Thoracic aorta (tissue), 2 donors: ENCODE measurements around the gene HSPH1. TPM values are rescaled to one million over a fixed set of nuclear protein-coding genes. Genes with fewer than 3 reads are reported as not detected.

Source experiments
- ATAC-seq: fragments of 150-250 bp; one replicate; pipeline ENCODE4 v1.8.0; 2017; ENCODE audit warnings: low read depth; ENCODE audit not compliant: insufficient number of reproducible peaks, low FRiP score
- DNase-seq: peaks from one replicate; pipeline ENCODE4 v3.0.0-alpha.2; 2020; ENCODE audit warnings: low spot score
- H3K27ac ChIP-seq, 2 donors: fragments of 200-600 bp; sonication (generic); 1 replicate in 1 of 2; 2 replicates in 1 of 2; pipeline ENCODE4 v1.5.1; 2016; ENCODE audit warnings: mild to moderate bottlenecking in 2 of 2, moderate library complexity in 2 of 2
- H3K27me3 ChIP-seq: fragments of 200-600 bp; sonication (generic); replicated peaks from 2 replicates; pipeline ENCODE4 v1.6.0; 2016; ENCODE audit warnings: mild to moderate bottlenecking; ENCODE audit not compliant: insufficient read depth
- H3K36me3 ChIP-seq: fragments of 200-600 bp; sonication (generic); one replicate; pipeline ENCODE4 v1.5.1; 2016
- H3K4me1 ChIP-seq, 2 donors: fragments of 200-600 bp; sonication (generic); 1 replicate in 1 of 2; 2 replicates in 1 of 2; pipeline versions ENCODE4 v1.5.1 to v1.6.0; 2016; ENCODE audit warnings: low read depth in 2 of 2, mild to moderate bottlenecking in 1 of 2; ENCODE audit not compliant: control insufficient read depth in 1 of 2
- H3K4me3 ChIP-seq: fragments of 200-600 bp; sonication (generic); 2 replicates; pipeline ENCODE4 v1.5.1; 2016; ENCODE audit warnings: mild to moderate bottlenecking
- H3K9me3 ChIP-seq: fragments of 200-600 bp; sonication (generic); 2 replicates; pipeline ENCODE4 v1.5.1; 2016
- CTCF ChIP-seq: fragments of 200-600 bp; sonication (generic); IDR thresholded peaks from one replicate; pipeline ENCODE4 v1.5.1; 2019; ENCODE audit warnings: antibody characterized with exemption
- total RNA-seq, 2 donors: library from RNA; depleted of rRNA; stranded (reverse); fragments of >200 nt; gene quantifications; one replicate each; pipeline versions ENCODE4 v1.1.0 to v1.2.3, GENCODE V29; 2016

HSPH1 gene
- total RNA-seq, 2 donors from 2014 or later, result 21.4 to 52.7 TPM

- DNase-seq (no peak), ATAC-seq (no peak)
These were observed 42.2 kb downstream of the HSPH1 start for GRCh38 chr13:31119526-31119925.

GRCh38 chr13:31116224-31116623 lies 45.5 kb downstream of the HSPH1 start:
- Histone ChIP-seq H3K27me3 (no peaks in the 10 kb centered on the region), H3K9me3 (no peaks in the 10 kb centered on the region), H3K4me3 (no peak overlapping the region), H3K27ac (no peak overlapping the region), H3K36me3 (no peaks in the 10 kb centered on the region), H3K4me1 (peaks cover 0 to 1% of the 10 kb centered on the region in 2 donors)
- no peak for TF ChIP-seq CTCF
- ATAC-seq, result no peak
- no peak for DNase-seq

More at GRCh38 chr13:31119526-31119925, 42.2 kb downstream of the HSPH1 start:
- no peaks in the 10 kb centered on the region for H3K4me1 ChIP-seq
- no peak overlapping the region for H3K4me3 ChIP-seq
- no peak overlapping the region for H3K27ac ChIP-seq
- H3K9me3 ChIP-seq, result no peaks in the 10 kb centered on the region
- no peak for TF ChIP-seq CTCF
- no peaks in the 10 kb centered on the region for H3K36me3 ChIP-seq
- no peaks in the 10 kb centered on the region for H3K27me3 ChIP-seq

- ATAC-seq (no peak), DNase-seq (no peak)
- no peaks in the 10 kb centered on the region for H3K9me3 ChIP-seq
- H3K27ac ChIP-seq, result no peak overlapping the region
- H3K36me3 ChIP-seq, result no peaks in the 10 kb centered on the region
- H3K27me3 ChIP-seq, result no peaks in the 10 kb centered on the region
- H3K4me3 ChIP-seq, result no peak overlapping the region
- peaks cover 0 to 7% of the 10 kb centered on the region in 2 donors for H3K4me1 ChIP-seq
- TF ChIP-seq CTCF, result no peak
These were observed 46.1 kb downstream of the HSPH1 start for GRCh38 chr13:31115616-31116015.

- Histone ChIP-seq H3K4me3 (no peak overlapping the region), H3K36me3 (no peaks in the 10 kb centered on the region), H3K4me1 (peaks cover 0 to 10% of the 10 kb centered on the region in 2 donors), H3K27ac (no peak overlapping the region), H3K27me3 (no peaks in the 10 kb centered on the region), H3K9me3 (no peaks in the 10 kb centered on the region)
- no peak for DNase-seq
- ATAC-seq, result no peak
- no peak for TF ChIP-seq CTCF
These were observed 47.1 kb downstream of the HSPH1 start for GRCh38 chr13:31114641-31115040.

- no peaks in the 10 kb centered on the region for H3K27me3 ChIP-seq
- DNase-seq (no peak), ATAC-seq (no peak)
- H3K4me3 ChIP-seq, result no peak overlapping the region
- no peak for TF ChIP-seq CTCF
- no peaks in the 10 kb centered on the region for H3K36me3 ChIP-seq
- no peak overlapping the region for H3K27ac ChIP-seq
- no peaks in the 10 kb centered on the region for H3K9me3 ChIP-seq
- peaks cover 0 to 10% of the 10 kb centered on the region in 2 donors for H3K4me1 ChIP-seq
These were observed 50.6 kb downstream of the HSPH1 start for GRCh38 chr13:31111136-31111535.
